HepG2 (cell line): Measurements from ENCODE around the gene ZSCAN2. TPM values are rescaled to one million over a fixed set of nuclear protein-coding genes. Genes with fewer than 3 reads are reported as not detected.

Experiments
- ATF5 ChIP-seq: sonication (generic); formaldehyde crosslinking; IDR thresholded peaks from 2 replicates; pipeline ENCODE4 v1.4.0; 2020; ENCODE audit warnings: mild to moderate bottlenecking, low read depth, missing genetic modification reagents
- GLMP ChIP-seq: sonication (generic); formaldehyde crosslinking; IDR thresholded peaks from 2 replicates; pipeline ENCODE4 v1.9.0; 2021; ENCODE audit warnings: missing genetic modification reagents, mild to moderate bottlenecking, borderline replicate concordance
- RFX1 ChIP-seq: fragments of 450-650 bp; IDR thresholded peaks from 2 replicates; pipeline ENCODE4 v1.6.1; 2017
- SOX5 ChIP-seq: IDR thresholded peaks from 2 replicates; pipeline ENCODE4 v1.6.1; 2016; ENCODE audit warnings: borderline replicate concordance
- TRIM22 ChIP-seq: fragments of 450-650 bp; IDR thresholded peaks from 2 replicates; pipeline ENCODE4 v1.6.1; 2017
- ZBTB1 ChIP-seq: sonication (generic); formaldehyde crosslinking; IDR thresholded peaks from 2 replicates; pipeline ENCODE4 v1.4.0; 2020; ENCODE audit warnings: missing genetic modification reagents, borderline replicate concordance
- ZNF281 ChIP-seq: sonication (generic); formaldehyde crosslinking; IDR thresholded peaks from 2 replicates; pipeline ENCODE4 v1.4.0; 2020; ENCODE audit warnings: missing genetic modification reagents, borderline replicate concordance
- ZNF30 ChIP-seq: sonication (generic); formaldehyde crosslinking; IDR thresholded peaks from 2 replicates; pipeline ENCODE4 v1.5.0; 2020; ENCODE audit warnings: mild to moderate bottlenecking, missing genetic modification reagents
- ZNF33B ChIP-seq: sonication (generic); formaldehyde crosslinking; IDR thresholded peaks from 2 replicates; pipeline ENCODE4 v1.5.1; 2020; ENCODE audit warnings: mild to moderate bottlenecking, missing genetic modification reagents
- ZNF616 ChIP-seq: sonication (generic); formaldehyde crosslinking; IDR thresholded peaks from 2 replicates; pipeline ENCODE4 v1.5.0; 2020; ENCODE audit warnings: low read depth, mild to moderate bottlenecking, missing genetic modification reagents
- ZNF724P ChIP-seq: sonication (generic); formaldehyde crosslinking; IDR thresholded peaks from 2 replicates; pipeline ENCODE4 v1.8.0; 2022; ENCODE audit warnings: missing genetic modification reagents, borderline replicate concordance
- ZNF800 ChIP-seq: sonication (generic); formaldehyde crosslinking; IDR thresholded peaks from 2 replicates; pipeline ENCODE4 v1.4.0; 2020; ENCODE audit warnings: missing genetic modification reagents
- ZSCAN21 ChIP-seq: sonication (generic); formaldehyde crosslinking; IDR thresholded peaks from 2 replicates; pipeline ENCODE4 v1.8.0; 2022; ENCODE audit warnings: mild to moderate bottlenecking, missing genetic modification reagents, moderate library complexity, borderline replicate concordance
- ZSCAN25 ChIP-seq: sonication (generic); formaldehyde crosslinking; IDR thresholded peaks from 2 replicates; pipeline ENCODE4 v1.8.0; 2022; ENCODE audit warnings: mild to moderate bottlenecking, missing genetic modification reagents
- polyA plus RNA-seq, 8 experiments: library from polyadenylated mRNA; depleted of rRNA in 3 of 8; stranded (reverse) in 7 of 8; unstranded in 1 of 8; fragments of >200 nt; fragmentation: Illumina TruSeq in 4 of 8; extraction: Trizol in 4 of 8; gene quantifications; 2 replicates each; pipeline versions ENCODE4 v1.2.1 to v1.2.3, GENCODE V29; 2011 to 2016; ENCODE audit warnings: low read depth in 4 of 8, missing spikeins in 1 of 8, mixed read lengths in 1 of 8; ENCODE audit not compliant: insufficient read depth in 1 of 8
- total RNA-seq, 5 experiments: library from RNA; depleted of rRNA; stranded (reverse); fragments of >200 nt; fragmentation: Illumina TruSeq; extraction: Trizol; gene quantifications; 2 replicates each; pipeline ENCODE4 v1.2.3, GENCODE V29; 2016; ENCODE audit warnings: low read depth in 1 of 5

Gene ZSCAN2
- total and polyA plus RNA-seq, 2 of the 13 experiments (the other 11 are each of a cell fraction or from before 2014, with no cell fraction given), result 11.4 to 21.5 TPM

- TF ChIP-seq ZNF281 (CRISPR knock-in tag) (peak; percentile 87), ZNF616 (CRISPR knock-in tag) (no peak), ATF5 (no peak), SOX5 (CRISPR knock-in tag) (peak; percentile 72; the same call in 1 of the 2 replicates), ZSCAN21 (CRISPR knock-in tag) (no peak), ZNF33B (CRISPR knock-in tag) (peak; percentile 30; the same call in 1 of the 2 replicates), ZSCAN25 (CRISPR knock-in tag) (peak; percentile 71), ZBTB1 (CRISPR knock-in tag) (no peak), TRIM22 (no peak), GLMP (CRISPR knock-in tag) (no peak), ZNF724P (CRISPR knock-in tag) (0 out of 2 replicates have a peak, but pooled peaks have one; percentile 42), RFX1 (no peak), ZNF30 (no peak), ZNF800 (CRISPR knock-in tag) (no peak)
Observed at GRCh38 chr15:84600687-84601554, at the start of gene ZSCAN2 (continued).
